ENCODE results near the gene HDAC9.

DNA sequence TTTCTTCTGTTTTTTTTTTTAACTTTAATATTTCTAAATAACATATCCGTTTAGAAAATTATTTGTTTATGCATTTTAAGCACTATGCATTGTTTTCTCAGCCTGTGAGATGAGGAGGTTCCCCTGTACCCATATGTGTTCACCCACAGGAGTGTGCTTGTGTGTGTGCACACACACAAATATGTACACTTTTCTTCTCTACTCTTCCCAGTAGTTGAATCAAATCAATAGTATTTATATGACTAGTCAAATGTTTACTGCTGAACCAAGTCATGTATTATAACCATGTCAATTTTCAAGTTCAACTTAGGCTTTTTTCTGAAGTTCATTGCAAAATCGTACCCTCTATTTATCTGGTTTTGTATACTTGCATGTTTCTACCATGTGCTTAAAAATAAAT lies 37.3 kb downstream of the HDAC9 start:
- TF ChIP-seq CTCF (IDR thresholded peaks at IDR 0.05; ENCODE audit: low read depth, low read length) (no peak), EZH2phosphoT487 (IDR thresholded peaks at IDR 0.05; ENCODE audit: low read depth) (no peak)

Data from OCI-LY3 (cell line).